NOMO-1 treated with dmso at 0.1 percent for 144 hours (cell line): Measurements from ENCODE around the gene CAPN9.

Source experiments
- DNase-seq: peaks from one replicate; lab custom pipeline; 2025; ENCODE audit not compliant: unreplicated experiment; lab: John Stamatoyannopoulos, UW

The CAPN9 gene

GRCh38 chr1:230848235-230848634, 101.0 kb downstream of the CAPN9 start:
- DNase-seq = no peak

GRCh38 chr1:230849451-230850224, 102.5 kb downstream of the CAPN9 start:
- DNase-seq = no peak

GRCh38 chr1:230850547-230850946, 103.4 kb downstream of the CAPN9 start:
- DNase-seq = no peak

GRCh38 chr1:230851291-230851691, 104.1 kb downstream of the CAPN9 start:
- no peak for DNase-seq
